Stimulated activated CD4-positive, alpha-beta T cell treated with anti-CD3 and anti-CD28 coated beads, Interleukin-12 subunit alpha, Interleukin-12 subunit beta, amount 100 ng/mL, for 4 hours (primary cell): ENCODE measurements around the gene ORC5.

ENCODE experiments used
- DNase-seq: peaks from one replicate; pipeline ENCODE4 v3.0.0-alpha.2; 2020

The ORC5 gene

GRCh38 chr7:104124893-104125477 is 82.8 kb downstream of the ORC5 start:
- no peak for DNase-seq

- DNase-seq: no peak
Measured at GRCh38 chr7:104124469-104124868, 83.3 kb downstream of the ORC5 start.

GRCh38 chr7:104123786-104124185 is 84.0 kb downstream of the ORC5 start:
- DNase-seq: no peak

- no peak for DNase-seq
Measured at GRCh38 chr7:104113788-104114187, 94.0 kb downstream of the ORC5 start.

GRCh38 chr7:104112623-104113022 is 95.2 kb downstream of the ORC5 start:
- no peak for DNase-seq

- no peak for DNase-seq
Measured at GRCh38 chr7:104111271-104111670, 96.5 kb downstream of the ORC5 start.

- DNase-seq: no peak
Measured at GRCh38 chr7:104106108-104106905, 101.5 kb downstream of the ORC5 start.

GRCh38 chr7:104098890-104099289 is 108.9 kb downstream of the ORC5 start:
- no peak for DNase-seq

- DNase-seq: no peak
Measured at GRCh38 chr7:104096683-104097082, 111.1 kb downstream of the ORC5 start.

- DNase-seq: no peak
Measured at GRCh38 chr7:104093127-104093526, 114.7 kb downstream of the ORC5 start.

GRCh38 chr7:104091242-104091641 is 116.6 kb downstream of the ORC5 start:
- DNase-seq: no peak

- no peak for DNase-seq
Measured at GRCh38 chr7:104089612-104090011, 118.2 kb downstream of the ORC5 start.

- no peak for DNase-seq
Measured at GRCh38 chr7:104089061-104089460, 118.8 kb downstream of the ORC5 start.
